Psoas muscle (tissue), 8 donors: Measurements from ENCODE around the gene MAPK8. TPM values are rescaled to one million over a fixed set of nuclear protein-coding genes. Genes with fewer than 3 reads are reported as not detected.

Experiments
- ATAC-seq, 4 donors: fragments of 200-7000 bp; cut with Tn5 transposase; one replicate each; pipeline ENCODE4 v1.9.1; 2020; ENCODE audit warnings: moderate library complexity in 3 of 4, mild to moderate bottlenecking in 2 of 4
- DNase-seq, 2 donors: peaks; one replicate each; pipeline ENCODE4 v3.0.0-alpha.2; 2020
- H3K27ac ChIP-seq: fragments of 200-600 bp; one replicate; pipeline ENCODE4 v1.8.0; 2022
- H3K27me3 ChIP-seq, 3 donors: fragments of 200-600 bp in 1 of 3; one replicate each; pipeline versions ENCODE4 v1.6.1 to v1.8.0; 2013 to 2022; ENCODE audit warnings: low read length in 2 of 3, mild to moderate bottlenecking in 2 of 3, moderate library complexity in 1 of 3; ENCODE audit not compliant: insufficient read depth in 3 of 3
- H3K36me3 ChIP-seq, 2 donors: fragments of 200-600 bp in 1 of 2; one replicate each; pipeline versions ENCODE4 v1.6.1 to v1.8.0; 2013 to 2022; ENCODE audit warnings: low read depth in 1 of 2, mild to moderate bottlenecking in 1 of 2, moderate library complexity in 1 of 2; ENCODE audit not compliant: insufficient read depth in 1 of 2
- H3K4me1 ChIP-seq: fragments of 200-600 bp; one replicate; pipeline ENCODE4 v1.8.0; 2022
- H3K4me3 ChIP-seq: fragments of 200-600 bp; one replicate; pipeline ENCODE4 v1.8.0; 2022; ENCODE audit warnings: mild to moderate bottlenecking
- H3K9me3 ChIP-seq: fragments of 200-600 bp; one replicate; pipeline ENCODE4 v1.8.0; 2022
- CTCF ChIP-seq: fragments of 200-600 bp; IDR thresholded peaks from one replicate; pipeline ENCODE4 v1.8.0; 2022; ENCODE audit warnings: antibody characterized with exemption
- WGBS, 3 donors: extraction: QIAGEN DNeasy Blood & Tissue Kit; methylation state at CpG; one replicate each; pipeline versions ENCODE4 v1.1.6 to v1.1.7; 2013; 5-methylcytosine and 5-hydroxymethylcytosine counted together
- intact Hi-C, 2 donors: fragments of 100-400 bp; cut with DNase I; formaldehyde crosslinking; loops; one replicate each; pipeline versions ENCODE4 v1.11.0 to v1.14.2; 2022
- polyA plus RNA-seq, 3 donors: library from polyadenylated mRNA; stranded (reverse); fragments of 200-250 nt; gene quantifications; one replicate each; pipeline ENCODE4 v1.2.3, GENCODE V29; 2013
- total RNA-seq, 4 donors: library from RNA; stranded (reverse); fragmentation: NEBNext Ultra II Directional in 2 of 4; extraction: Animal tissue kit (Norgen Biotek cat#: 25700) in 2 of 4; gene quantifications; one replicate each; pipeline versions ENCODE4 v1.2.1 to v1.2.4, GENCODE V29; 2021 to 2023
- donor health status: healthy with polysubstance abuse.
- donor health status: DM: no; HTN: no; CAD: no; lungs with moderate emphysema.
- donor health status: Bipolar disorder and iron deficiency.
- donor health status: healthy.
- donor health status: DM: yes; HTN: yes; CAD: no.
- donor health status: DM: no; HTN: no; CAD: no.
- donor health status: DM: no; HTN: no; CAD: no.
- donor health status: DM: yes; HTN: yes; CAD: no.

Gene MAPK8
- total and polyA plus RNA-seq, 7 donors, result 10.8 to 32.3 (median 24.3) TPM

- Histone ChIP-seq H3K36me3 (peaks cover 0 to 40% of the 10 kb centered on the region in 2 donors), H3K4me3 (no peak overlapping the region), H3K9me3 (no peaks in the 10 kb centered on the region), H3K4me1 (no peaks in the 10 kb centered on the region), H3K27ac (no peak overlapping the region), H3K27me3 (no peaks in the 10 kb centered on the region)
- intact Hi-C loops, result no loop called here
- 79 to 85% (median 82%) methylated on average over 1 of the region's 1 CpG for WGBS, 3 donors
- ATAC-seq, result no peak
- no peak for TF ChIP-seq CTCF
- DNase-seq, result no peak
Observed at GRCh38 chr10:48429309-48429708, 122.8 kb downstream of the MAPK8 start.

GRCh38 chr10:48430402-48430993, 124.0 kb downstream of the MAPK8 start:
- no peak for TF ChIP-seq CTCF
- H3K4me1 ChIP-seq, result no peaks in the 10 kb centered on the region
- H3K4me3 ChIP-seq, result no peak overlapping the region
- no peak overlapping the region for H3K27ac ChIP-seq
- peaks cover 0 to 46% of the 10 kb centered on the region in 2 donors for H3K36me3 ChIP-seq
- intact Hi-C loops, result no loop called here
- H3K9me3 ChIP-seq, result no peaks in the 10 kb centered on the region
- ATAC-seq, result no peak
- no peaks in the 10 kb centered on the region for H3K27me3 ChIP-seq
- no peak for DNase-seq
- 88 to 90% (median 89%) methylated on average over 4 of the region's 4 CpGs for whole genome bisulfite sequencing, 3 donors

GRCh38 chr10:48431871-48432270, 125.4 kb downstream of the MAPK8 start:
- no peaks in the 10 kb centered on the region for H3K27me3 ChIP-seq
- H3K36me3 ChIP-seq, result peaks cover 0 to 49% of the 10 kb centered on the region in 2 donors
- no peak overlapping the region for H3K27ac ChIP-seq
- intact Hi-C loops, result no loop called here
- no peaks in the 10 kb centered on the region for H3K4me1 ChIP-seq
- no peak overlapping the region for H3K4me3 ChIP-seq
- TF ChIP-seq CTCF, result no peak
- DNase-seq, result no peak
- no peaks in the 10 kb centered on the region for H3K9me3 ChIP-seq
- no peak for ATAC-seq

- DNase-seq, result no peak
- H3K4me3 ChIP-seq, result no peak overlapping the region
- H3K9me3 ChIP-seq, result no peaks in the 10 kb centered on the region
- peaks cover 0 to 32% of the 10 kb centered on the region in 2 donors for H3K36me3 ChIP-seq
- TF ChIP-seq CTCF, result no peak
- intact Hi-C loops, result no loop called here
- H3K27ac ChIP-seq, result no peak overlapping the region
- no peaks in the 10 kb centered on the region for H3K27me3 ChIP-seq
- H3K4me1 ChIP-seq, result peaks cover 5% of the 10 kb centered on the region
- 57 to 80% (median 75%) methylated on average over 3 of the region's 3 CpGs for WGBS, 3 donors
- no peak for ATAC-seq
Observed at GRCh38 chr10:48437546-48437945, 131.1 kb downstream of the MAPK8 start.

- no peaks in the 10 kb centered on the region for H3K27me3 ChIP-seq
- DNase-seq (no peak), ATAC-seq (no peak)
- TF ChIP-seq CTCF, result no peak
- H3K36me3 ChIP-seq, result peaks cover 0 to 31% of the 10 kb centered on the region in 2 donors
- intact Hi-C loops, result no loop called here
- peaks cover 5% of the 10 kb centered on the region for H3K4me1 ChIP-seq
- no peak overlapping the region for H3K27ac ChIP-seq
- no peaks in the 10 kb centered on the region for H3K9me3 ChIP-seq
- WGBS, 3 donors, result 89 to 93% (median 92%) methylated on average over 2 of the region's 2 CpGs
- H3K4me3 ChIP-seq, result no peak overlapping the region
Observed at GRCh38 chr10:48439031-48439430, 132.6 kb downstream of the MAPK8 start.
